OCI-LY3 (cell line): Measurements from ENCODE around the gene KDM4B.

ENCODE experiments used
- H2AFZ ChIP-seq: fragments of 200-600, 300-600 bp; shearing (Covaris generic); 2 replicates; pipeline ENCODE4 v1.6.0; 2014; ENCODE audit warnings: antibody characterized with exemption, low read depth, low read length
- H3K27ac ChIP-seq: fragments of 200-600, 300-600 bp; sonication (generic); 2 replicates; pipeline ENCODE4 v1.5.1; 2014; ENCODE audit warnings: mild to moderate bottlenecking, low read length, moderate library complexity, mixed read lengths
- H3K27me3 ChIP-seq: fragments of 200-600, 300-600 bp; sonication (generic); 2 replicates; pipeline ENCODE4 v1.6.1; 2014; ENCODE audit warnings: low read depth, low read length, mixed read lengths
- H3K36me3 ChIP-seq: fragments of 200-600, 300-600 bp; sonication (generic); replicated peaks from 2 replicates; pipeline ENCODE3; 2014; ENCODE audit warnings: low read depth, low read length, mixed read lengths
- H3K4me1 ChIP-seq: fragments of 300-600, 200-600 bp; sonication (generic); 2 replicates; pipeline ENCODE4 v1.6.1; 2014; ENCODE audit warnings: low read length, mixed read lengths
- H3K4me2 ChIP-seq: fragments of 200-600, 300-600 bp; sonication (generic); 2 replicates; pipeline ENCODE4 v1.6.1; 2014; ENCODE audit warnings: low read length, mixed read lengths
- H3K4me3 ChIP-seq: fragments of 300-600, 200-600 bp; sonication (generic); 2 replicates; pipeline ENCODE4 v1.5.1; 2014; ENCODE audit warnings: antibody characterized with exemption, mild to moderate bottlenecking, low read length, moderate library complexity
- H3K79me2 ChIP-seq: fragments of 300-600, 200-600 bp; shearing (Covaris generic); 2 replicates; pipeline ENCODE4 v1.6.1; 2014; ENCODE audit warnings: mild to moderate bottlenecking, low read length, mixed read lengths
- H3K9ac ChIP-seq: fragments of 300-600, 200-600 bp; shearing (Covaris generic); 2 replicates; pipeline ENCODE4 v1.6.0; 2014; ENCODE audit warnings: mild to moderate bottlenecking, low read length, moderate library complexity
- H3K9me3 ChIP-seq: fragments of 200-600, 300-600 bp; shearing (Covaris generic); 2 replicates; pipeline ENCODE4 v1.6.1; 2014; ENCODE audit warnings: low read length, mixed read lengths; ENCODE audit not compliant: insufficient read depth
- H4K20me1 ChIP-seq: fragments of 200-600, 300-600 bp; sonication (generic); 2 replicates; pipeline ENCODE4 v1.6.1; 2016; ENCODE audit warnings: low read length, mixed read lengths; ENCODE audit not compliant: insufficient read depth
- CTCF ChIP-seq: fragments of 200-600, 300-600 bp; sonication (generic); IDR thresholded peaks from 2 replicates; pipeline ENCODE4 v1.5.1; 2014; ENCODE audit warnings: antibody characterized with exemption, low read length, low read depth
- EZH2phosphoT487 ChIP-seq: fragments of 200-600 bp; shearing (Covaris generic); IDR thresholded peaks from 2 replicates; pipeline ENCODE4 v1.6.1; 2018; ENCODE audit warnings: antibody characterized with exemption, mixed run types, low read depth

Gene KDM4B

GRCh38 chr19:5112681-5113575 is 144.0 kb downstream of the KDM4B start:
- Histone ChIP-seq H3K27ac (no peak overlapping the region), H3K4me2 (no peak overlapping the region), H3K36me3 (peaks cover 26% of the 10 kb centered on the region), H3K9me3 (no peaks in the 10 kb centered on the region), H3K9ac (no peak overlapping the region), H3K4me1 (no peaks in the 10 kb centered on the region), H3K79me2 (no peaks in the 10 kb centered on the region), H2AFZ (no peak overlapping the region), H3K27me3 (no peaks in the 10 kb centered on the region), H3K4me3 (no peak overlapping the region), H4K20me1 (0 out of 2 replicates have a peak, but pooled peaks cover 2% of the 10 kb centered on the region)
- no peak for TF ChIP-seq CTCF
- TF ChIP-seq EZH2phosphoT487 = no peak

GRCh38 chr19:5113633-5114586 is 145.0 kb downstream of the KDM4B start:
- Histone ChIP-seq H3K27ac (no peak overlapping the region), H3K4me1 (no peaks in the 10 kb centered on the region)

GRCh38 chr19:5114727-5115126 is 145.8 kb downstream of the KDM4B start:
- no peaks in the 10 kb centered on the region for H3K27me3 ChIP-seq
- H4K20me1 ChIP-seq = no peaks in the 10 kb centered on the region
- no peak overlapping the region for H3K4me3 ChIP-seq
- H3K4me1 ChIP-seq = no peaks in the 10 kb centered on the region
- H3K27ac ChIP-seq = no peak overlapping the region
- no peak overlapping the region for H2AFZ ChIP-seq
- peaks cover 26% of the 10 kb centered on the region for H3K36me3 ChIP-seq
- H3K79me2 ChIP-seq = no peaks in the 10 kb centered on the region
- H3K9ac ChIP-seq = no peak overlapping the region
- no peak overlapping the region for H3K4me2 ChIP-seq
- H3K9me3 ChIP-seq = no peaks in the 10 kb centered on the region
- TF ChIP-seq EZH2phosphoT487 = no peak
- no peak for TF ChIP-seq CTCF

More at GRCh38 chr19:5113633-5114586, 145.0 kb downstream of the KDM4B start:
- peaks cover 26% of the 10 kb centered on the region for H3K36me3 ChIP-seq
- no peak overlapping the region for H3K9ac ChIP-seq
- no peak for TF ChIP-seq CTCF
- no peak for TF ChIP-seq EZH2phosphoT487
- H3K4me3 ChIP-seq = no peak overlapping the region
- H3K27me3 ChIP-seq = no peaks in the 10 kb centered on the region
- H3K79me2 ChIP-seq = no peaks in the 10 kb centered on the region
- H4K20me1 ChIP-seq = no peaks in the 10 kb centered on the region
- H3K4me2 ChIP-seq = no peak overlapping the region
- no peak overlapping the region for H2AFZ ChIP-seq
- no peaks in the 10 kb centered on the region for H3K9me3 ChIP-seq

- Histone ChIP-seq H2AFZ (no peak overlapping the region), H3K9ac (no peak overlapping the region), H3K4me2 (no peak overlapping the region), H3K27me3 (no peaks in the 10 kb centered on the region), H3K9me3 (no peaks in the 10 kb centered on the region), H3K4me3 (no peak overlapping the region), H4K20me1 (no peaks in the 10 kb centered on the region), H3K4me1 (no peaks in the 10 kb centered on the region), H3K79me2 (no peaks in the 10 kb centered on the region), H3K27ac (no peak overlapping the region), H3K36me3 (peaks cover 26% of the 10 kb centered on the region)
- no peak for TF ChIP-seq CTCF
These were observed 146.4 kb downstream of the KDM4B start for GRCh38 chr19:5115351-5115750.
